GM12801 (cell line): Measurements from ENCODE around the gene CYB5A.

Experiments used
- TF ChIP-seq, protein P1 (sequence below): IDR thresholded peaks from one replicate; pipeline ENCODE4 v1.5.1; 2011; ENCODE audit warnings: control low read depth; ENCODE audit not compliant: insufficient read length; ENCODE audit errors: extremely low read depth

CYB5A gene

DNA sequence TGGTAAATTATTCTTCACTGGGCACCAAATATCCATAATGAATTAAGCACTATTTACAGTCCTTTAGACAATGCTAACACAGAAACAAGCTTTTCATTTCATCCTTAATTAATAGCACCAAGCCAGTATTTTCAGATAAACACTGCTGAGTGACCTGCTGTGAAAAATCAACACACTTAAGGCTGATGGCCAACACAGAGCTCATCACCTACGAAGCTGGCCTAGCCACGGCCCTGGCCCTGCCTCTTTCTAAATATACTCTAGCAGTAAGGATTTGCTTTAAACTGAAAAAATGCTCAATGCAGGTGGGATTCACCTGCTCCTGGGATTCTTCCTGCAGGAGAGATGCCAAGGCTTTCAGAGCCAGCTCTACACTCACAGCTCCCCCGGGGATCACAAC lies 18.4 kb downstream of the CYB5A start:
- TF ChIP-seq, protein P1, sequence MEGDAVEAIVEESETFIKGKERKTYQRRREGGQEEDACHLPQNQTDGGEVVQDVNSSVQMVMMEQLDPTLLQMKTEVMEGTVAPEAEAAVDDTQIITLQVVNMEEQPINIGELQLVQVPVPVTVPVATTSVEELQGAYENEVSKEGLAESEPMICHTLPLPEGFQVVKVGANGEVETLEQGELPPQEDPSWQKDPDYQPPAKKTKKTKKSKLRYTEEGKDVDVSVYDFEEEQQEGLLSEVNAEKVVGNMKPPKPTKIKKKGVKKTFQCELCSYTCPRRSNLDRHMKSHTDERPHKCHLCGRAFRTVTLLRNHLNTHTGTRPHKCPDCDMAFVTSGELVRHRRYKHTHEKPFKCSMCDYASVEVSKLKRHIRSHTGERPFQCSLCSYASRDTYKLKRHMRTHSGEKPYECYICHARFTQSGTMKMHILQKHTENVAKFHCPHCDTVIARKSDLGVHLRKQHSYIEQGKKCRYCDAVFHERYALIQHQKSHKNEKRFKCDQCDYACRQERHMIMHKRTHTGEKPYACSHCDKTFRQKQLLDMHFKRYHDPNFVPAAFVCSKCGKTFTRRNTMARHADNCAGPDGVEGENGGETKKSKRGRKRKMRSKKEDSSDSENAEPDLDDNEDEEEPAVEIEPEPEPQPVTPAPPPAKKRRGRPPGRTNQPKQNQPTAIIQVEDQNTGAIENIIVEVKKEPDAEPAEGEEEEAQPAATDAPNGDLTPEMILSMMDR, result no peak

- TF ChIP-seq, protein P1, result no peak
Measured at GRCh38 chr18:74271635-74272034, 20.1 kb downstream of the CYB5A start.

GRCh38 chr18:74268933-74269620 lies 22.7 kb downstream of the CYB5A start:
- TF ChIP-seq, protein P1, result no peak

- TF ChIP-seq, protein P1, result no peak
Measured at GRCh38 chr18:74268175-74268574, 23.6 kb downstream of the CYB5A start.

DNA sequence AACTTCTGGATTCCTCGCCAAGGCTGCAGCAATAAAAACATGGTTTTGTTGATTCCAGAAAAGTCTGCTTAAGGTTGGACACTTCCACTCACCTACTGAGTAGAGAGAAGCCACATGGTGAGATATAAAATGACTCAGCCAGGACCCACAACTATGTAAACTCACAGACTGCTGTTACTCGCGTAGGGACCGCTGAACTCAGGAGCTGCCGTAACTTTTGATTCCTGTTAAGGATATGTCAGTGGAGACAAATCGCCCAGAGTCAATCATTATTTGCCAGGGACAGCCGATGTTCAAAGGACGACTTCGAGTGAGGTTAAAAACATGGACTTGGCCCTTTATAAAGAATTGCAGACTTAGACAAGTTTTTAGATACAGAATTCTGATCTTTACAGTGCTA lies 25.6 kb downstream of the CYB5A start:
- TF ChIP-seq, protein P1, result no peak

- TF ChIP-seq, protein P1, result no peak
Measured at GRCh38 chr18:74265546-74266098, 26.1 kb downstream of the CYB5A start.

DNA sequence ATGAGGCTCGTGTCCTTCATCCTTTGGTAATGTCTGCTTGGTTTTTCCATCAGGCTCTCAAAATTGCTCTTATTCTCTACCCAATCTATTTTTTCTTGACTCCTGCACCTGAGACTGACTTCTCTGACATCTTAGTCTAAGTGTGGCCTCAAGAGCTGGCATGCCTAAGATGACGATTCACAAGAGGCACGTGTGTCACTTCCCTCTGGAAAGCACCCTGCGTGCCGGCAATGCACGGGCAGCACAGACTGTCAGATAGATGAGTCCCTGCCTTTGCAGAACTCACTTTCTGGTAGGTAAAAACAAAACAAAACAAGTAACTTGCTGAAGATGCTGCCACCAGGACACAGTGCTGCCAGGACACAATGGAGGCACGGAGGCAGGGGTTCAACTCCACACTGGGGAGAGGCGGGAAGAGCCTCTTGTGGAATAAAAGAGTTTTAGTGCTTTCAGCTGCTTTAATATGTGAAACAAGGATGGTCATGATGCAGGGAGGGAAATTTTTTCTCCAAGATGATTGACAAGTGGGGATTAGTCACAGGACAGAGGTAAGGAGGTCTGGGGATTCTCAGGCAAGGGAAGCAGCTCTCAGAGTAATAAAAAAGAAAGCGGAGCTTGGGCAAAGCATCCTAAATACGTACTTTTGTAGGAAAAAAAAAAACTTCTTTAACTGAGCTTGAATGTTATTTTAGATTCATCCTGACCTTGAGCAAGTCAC lies 27.3 kb downstream of the CYB5A start:
- TF ChIP-seq, protein P1, result no peak
